MCF 10A (cell line): Measurements from ENCODE around the gene FKBP14. TPM values are rescaled to one million over a fixed set of nuclear protein-coding genes. Genes with fewer than 3 reads are reported as not detected.

Experiments used
- BruUV-seq: library from RNA; stranded (reverse); fragments of 400-500 nt; replicated peaks from 2 replicates; lab custom pipeline; 2021; lab: Mats Ljungman, UMichigan
- CTCF ChIA-PET: fragments of 300-600 bp; sonication (Branson Sonifier 250); formaldehyde crosslinking; extraction: SDS; loops from one replicate; lab custom pipeline; 2021; ENCODE audit warnings: antibody characterized with exemption, inconsistent platforms; lab: Yijun Ruan, JAX
- POLR2A ChIA-PET: fragments of 300-600, 350-650 bp; sonication (Branson Sonifier 250); formaldehyde crosslinking; extraction: SDS; loops from one replicate; lab custom pipeline; 2020; ENCODE audit warnings: antibody characterized with exemption, inconsistent platforms; lab: Yijun Ruan, JAX
- DNase-seq: peaks from one replicate; pipeline ENCODE4 v3.0.0-alpha.2; 2018; ENCODE audit not compliant: unreplicated experiment
- H3K27ac Mint-ChIP-seq: one replicate; pipeline ENCODE4 v1.8.0; 2022; ENCODE audit warnings: mild to moderate bottlenecking, low read depth, mixed read lengths; ENCODE audit not compliant: unreplicated experiment
- H3K27me3 Mint-ChIP-seq: one replicate; pipeline ENCODE4 v1.8.0; 2022; ENCODE audit warnings: mixed read lengths; ENCODE audit not compliant: insufficient read depth, unreplicated experiment
- H3K36me3 Mint-ChIP-seq: one replicate; pipeline ENCODE4 v1.8.0; 2022; ENCODE audit warnings: mild to moderate bottlenecking, moderate library complexity, mixed read lengths; ENCODE audit not compliant: insufficient read depth, unreplicated experiment
- H3K4me1 Mint-ChIP-seq: one replicate; pipeline ENCODE4 v1.8.0; 2022; ENCODE audit warnings: mixed read lengths; ENCODE audit not compliant: insufficient read depth, unreplicated experiment
- H3K4me3 Mint-ChIP-seq: one replicate; pipeline ENCODE4 v1.8.0; 2022; ENCODE audit warnings: mild to moderate bottlenecking, moderate library complexity, mixed read lengths; ENCODE audit not compliant: unreplicated experiment
- H3K9me3 Mint-ChIP-seq: one replicate; pipeline ENCODE4 v1.8.0; 2022; ENCODE audit warnings: mixed read lengths; ENCODE audit not compliant: unreplicated experiment
- intact Hi-C: fragments of 100-400 bp; cut with micrococcal nuclease; formaldehyde crosslinking; loops from 2 replicates; pipeline ENCODE4 v1.14.1; 2022
- total RNA-seq: library from RNA; stranded (reverse); gene quantifications from 2 replicates; pipeline ENCODE4 v1.2.3, GENCODE V29; 2022
- TF ChIP-seq, protein P1 (sequence below): fragments of 200-600 bp; IDR thresholded peaks from one replicate; pipeline ENCODE4 v1.8.0; 2022; ENCODE audit warnings: antibody characterized with exemption, mild to moderate bottlenecking; ENCODE audit not compliant: unreplicated experiment

The FKBP14 gene
- total RNA-seq, 1 experiment from 2014 or later, result 39.8 TPM

DNA sequence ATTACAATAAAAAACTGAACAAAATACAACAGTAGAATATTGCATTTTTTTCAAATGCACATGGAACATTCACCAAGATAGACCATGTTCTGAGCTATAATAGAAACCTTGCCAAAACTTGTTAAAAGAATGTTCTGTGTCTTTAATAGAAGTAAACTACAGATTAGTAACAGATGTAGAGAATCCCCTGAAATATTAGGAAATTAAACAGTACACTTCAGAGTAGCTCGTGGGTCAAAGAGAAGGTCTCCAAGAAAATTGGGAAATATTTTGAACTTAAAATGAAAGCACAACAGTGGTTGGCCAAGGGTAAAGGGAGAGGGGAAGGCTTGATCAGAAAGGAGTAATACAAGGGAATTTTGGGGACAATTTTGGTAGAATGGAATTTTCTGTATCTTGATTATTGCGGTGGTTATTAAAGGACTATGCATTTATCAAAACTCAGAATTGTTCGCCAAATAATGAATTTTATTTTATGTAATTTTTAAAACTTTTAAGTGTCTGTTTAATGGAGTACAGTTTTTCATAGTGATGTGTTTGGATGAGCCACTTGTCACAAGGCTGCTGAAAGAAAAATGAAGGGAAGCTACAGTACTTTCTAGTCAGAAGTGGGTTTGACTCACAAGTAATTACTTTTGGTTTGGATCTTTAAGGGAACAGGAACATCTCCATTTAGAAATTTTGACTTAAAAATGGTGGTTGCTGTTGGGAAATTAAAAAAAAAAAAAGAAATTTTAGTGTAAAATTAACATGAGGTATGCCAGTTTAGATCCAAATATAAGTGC lies 11.9 kb upstream of the FKBP14 start:
- TF ChIP-seq, protein P1, sequence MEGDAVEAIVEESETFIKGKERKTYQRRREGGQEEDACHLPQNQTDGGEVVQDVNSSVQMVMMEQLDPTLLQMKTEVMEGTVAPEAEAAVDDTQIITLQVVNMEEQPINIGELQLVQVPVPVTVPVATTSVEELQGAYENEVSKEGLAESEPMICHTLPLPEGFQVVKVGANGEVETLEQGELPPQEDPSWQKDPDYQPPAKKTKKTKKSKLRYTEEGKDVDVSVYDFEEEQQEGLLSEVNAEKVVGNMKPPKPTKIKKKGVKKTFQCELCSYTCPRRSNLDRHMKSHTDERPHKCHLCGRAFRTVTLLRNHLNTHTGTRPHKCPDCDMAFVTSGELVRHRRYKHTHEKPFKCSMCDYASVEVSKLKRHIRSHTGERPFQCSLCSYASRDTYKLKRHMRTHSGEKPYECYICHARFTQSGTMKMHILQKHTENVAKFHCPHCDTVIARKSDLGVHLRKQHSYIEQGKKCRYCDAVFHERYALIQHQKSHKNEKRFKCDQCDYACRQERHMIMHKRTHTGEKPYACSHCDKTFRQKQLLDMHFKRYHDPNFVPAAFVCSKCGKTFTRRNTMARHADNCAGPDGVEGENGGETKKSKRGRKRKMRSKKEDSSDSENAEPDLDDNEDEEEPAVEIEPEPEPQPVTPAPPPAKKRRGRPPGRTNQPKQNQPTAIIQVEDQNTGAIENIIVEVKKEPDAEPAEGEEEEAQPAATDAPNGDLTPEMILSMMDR, result no peak
- intact Hi-C loops, result no loop called here
- no TSS peak for BruUV-seq
- no peak for DNase-seq
- CTCF ChIA-PET, result no interaction called here
- peaks cover 7% of the 10 kb centered on the region for H3K36me3 Mint-ChIP-seq
- H3K4me1 Mint-ChIP-seq, result no peaks in the 10 kb centered on the region
- H3K27me3 Mint-ChIP-seq, result no peaks in the 10 kb centered on the region
- H3K9me3 Mint-ChIP-seq, result no peaks in the 10 kb centered on the region
- POLR2A ChIA-PET, result interaction anchor here (1.4 to 3.4 kb wide), 2 partner anchors 9 to 12 kb away, joined by 3 to 15 read pairs; partner anchors contain the start of genes FKBP14 and PLEKHA8
- no peak overlapping the region for H3K27ac Mint-ChIP-seq
- no peak overlapping the region for H3K4me3 Mint-ChIP-seq

DNA sequence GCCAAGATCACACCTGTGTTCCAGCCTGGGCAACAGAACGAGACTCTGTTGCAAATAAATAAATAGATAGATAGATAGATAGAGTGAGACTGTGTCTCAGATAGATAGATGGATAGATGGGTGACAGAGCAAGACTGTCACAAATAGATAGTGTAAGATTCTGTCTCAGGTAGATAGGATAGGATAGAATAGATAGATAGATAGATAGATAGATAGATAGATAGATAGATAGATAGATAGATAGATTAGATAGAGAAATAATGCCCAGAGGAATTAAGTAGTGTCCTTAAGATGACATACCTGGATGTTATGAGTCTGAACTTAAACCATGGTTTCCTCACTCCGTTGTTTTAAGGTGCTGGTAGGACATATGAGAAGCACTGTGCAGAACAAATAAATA lies 9.7 kb upstream of the FKBP14 start:
- TF ChIP-seq, protein P1, result no peak
- no peaks in the 10 kb centered on the region for H3K27me3 Mint-ChIP-seq
- no peaks in the 10 kb centered on the region for H3K9me3 Mint-ChIP-seq
- ChIA-PET POLR2A (interaction anchor here (1.0 to 1.6 kb wide), 2 partner anchors 10 to 27 kb away, joined by 3 to 4 read pairs; partner anchors contain the start of gene FKBP14), CTCF (no interaction called here)
- no peak overlapping the region for H3K4me3 Mint-ChIP-seq
- no TSS peak for BruUV-seq
- no peak for DNase-seq
- H3K4me1 Mint-ChIP-seq, result no peaks in the 10 kb centered on the region
- no peak overlapping the region for H3K27ac Mint-ChIP-seq
- peaks cover 7% of the 10 kb centered on the region for H3K36me3 Mint-ChIP-seq
- intact Hi-C loops, result no loop called here

DNA sequence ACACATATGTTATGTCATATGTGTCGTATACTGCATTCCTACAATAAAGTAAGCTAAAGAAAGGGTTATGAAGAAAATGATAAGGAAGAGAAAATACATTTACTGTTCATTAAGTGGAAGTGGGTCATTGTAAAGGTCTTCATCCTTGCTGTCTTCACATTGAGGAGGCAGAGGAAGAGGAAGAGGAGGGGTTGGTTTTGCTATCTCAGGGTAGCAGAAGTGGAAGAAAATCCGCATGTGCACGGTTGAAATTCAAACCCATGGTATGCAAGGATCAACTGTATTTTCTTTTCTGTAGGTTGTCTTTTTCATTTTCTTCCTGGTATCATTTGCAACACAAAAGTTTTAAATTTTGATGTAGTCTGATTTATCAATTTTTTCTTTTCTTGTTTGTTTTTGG lies 8.0 kb upstream of the FKBP14 start:
- ChIA-PET POLR2A (no interaction called here), CTCF (no interaction called here)
- TF ChIP-seq, protein P1, result no peak

DNA sequence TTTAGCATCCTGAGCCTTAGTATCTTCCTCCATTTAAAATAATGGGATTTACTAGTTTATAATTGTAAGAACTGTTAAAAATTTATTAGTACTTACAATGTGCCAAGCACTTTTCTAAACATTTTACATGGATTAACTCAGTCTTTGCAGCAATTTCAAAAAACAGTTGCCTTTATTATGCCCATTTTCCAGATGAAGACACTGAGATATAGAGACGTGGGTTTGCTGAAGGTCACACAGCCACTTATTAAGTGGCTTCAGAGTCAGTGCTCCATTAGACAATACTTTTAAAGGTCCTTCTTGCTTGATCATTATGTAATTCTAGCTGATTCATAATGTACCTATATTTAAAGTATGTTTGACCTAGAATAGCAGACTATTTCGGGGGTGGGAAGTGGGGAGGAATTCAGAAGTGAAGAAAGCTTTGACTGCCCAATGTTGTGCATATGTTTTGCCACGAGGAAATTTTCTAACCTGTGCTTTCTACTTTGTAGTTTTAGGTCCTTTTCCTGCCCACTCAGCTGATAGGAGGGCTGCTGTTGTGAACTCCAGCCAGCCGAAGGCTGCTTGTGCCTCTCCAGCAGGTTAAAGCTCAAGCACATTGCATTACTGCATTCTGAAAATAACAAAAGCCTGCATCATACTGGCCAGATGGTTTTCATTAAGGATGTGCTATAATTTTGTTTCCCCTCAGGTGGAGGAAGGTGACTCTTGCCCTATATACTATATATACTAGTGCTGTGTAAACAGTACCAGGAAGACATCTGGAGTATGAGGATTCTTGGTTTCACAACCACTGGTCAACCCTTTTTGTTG lies 6.0 kb upstream of the FKBP14 start:
- no peaks in the 10 kb centered on the region for H3K27me3 Mint-ChIP-seq
- POLR2A ChIA-PET, result interaction anchor here (0.6 kb wide), 1 partner anchor 926 kb away, joined by 3 read pairs; no protein-coding TSS in a partner anchor

More for the DNA sequence above, 8.0 kb upstream of the FKBP14 start:
- no peaks in the 10 kb centered on the region for H3K27me3 Mint-ChIP-seq
- peaks cover 7% of the 10 kb centered on the region for H3K36me3 Mint-ChIP-seq
- no peaks in the 10 kb centered on the region for H3K4me1 Mint-ChIP-seq
- no peak overlapping the region for H3K27ac Mint-ChIP-seq
- H3K4me3 Mint-ChIP-seq, result no peak overlapping the region
- no peaks in the 10 kb centered on the region for H3K9me3 Mint-ChIP-seq
- DNase-seq, result no peak
- intact Hi-C loops, result no loop called here
- BruUV-seq, result no TSS peak

More for the DNA sequence above, 6.0 kb upstream of the FKBP14 start:
- intact Hi-C loops, result no loop called here
- no peaks in the 10 kb centered on the region for H3K9me3 Mint-ChIP-seq
- peaks cover 4% of the 10 kb centered on the region for H3K4me1 Mint-ChIP-seq
- BruUV-seq, result no TSS peak
- no peak for DNase-seq
- TF ChIP-seq, protein P1, result no peak
- H3K27ac Mint-ChIP-seq, result no peak overlapping the region
- CTCF ChIA-PET, result no interaction called here
- H3K36me3 Mint-ChIP-seq, result peaks cover 7% of the 10 kb centered on the region
- H3K4me3 Mint-ChIP-seq, result no peak overlapping the region
